GM18511 (cell line): ENCODE measurements around the gene TAF7.
"Not testable (repeated sequence)": the region's sequence is repeated elsewhere in the genome, so short reads cannot be mapped to it uniquely, and the experiment has no call there.

ENCODE experiments used
- ATAC-seq: cut with Tn5 transposase; IDR thresholded peaks from one replicate; pipeline ENCODE4 v1.9.1; 2021; ENCODE audit warnings: mild to moderate bottlenecking, moderate library complexity; ENCODE audit not compliant: unreplicated experiment

The TAF7 gene, protein sequence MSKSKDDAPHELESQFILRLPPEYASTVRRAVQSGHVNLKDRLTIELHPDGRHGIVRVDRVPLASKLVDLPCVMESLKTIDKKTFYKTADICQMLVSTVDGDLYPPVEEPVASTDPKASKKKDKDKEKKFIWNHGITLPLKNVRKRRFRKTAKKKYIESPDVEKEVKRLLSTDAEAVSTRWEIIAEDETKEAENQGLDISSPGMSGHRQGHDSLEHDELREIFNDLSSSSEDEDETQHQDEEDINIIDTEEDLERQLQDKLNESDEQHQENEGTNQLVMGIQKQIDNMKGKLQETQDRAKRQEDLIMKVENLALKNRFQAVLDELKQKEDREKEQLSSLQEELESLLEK

DNA sequence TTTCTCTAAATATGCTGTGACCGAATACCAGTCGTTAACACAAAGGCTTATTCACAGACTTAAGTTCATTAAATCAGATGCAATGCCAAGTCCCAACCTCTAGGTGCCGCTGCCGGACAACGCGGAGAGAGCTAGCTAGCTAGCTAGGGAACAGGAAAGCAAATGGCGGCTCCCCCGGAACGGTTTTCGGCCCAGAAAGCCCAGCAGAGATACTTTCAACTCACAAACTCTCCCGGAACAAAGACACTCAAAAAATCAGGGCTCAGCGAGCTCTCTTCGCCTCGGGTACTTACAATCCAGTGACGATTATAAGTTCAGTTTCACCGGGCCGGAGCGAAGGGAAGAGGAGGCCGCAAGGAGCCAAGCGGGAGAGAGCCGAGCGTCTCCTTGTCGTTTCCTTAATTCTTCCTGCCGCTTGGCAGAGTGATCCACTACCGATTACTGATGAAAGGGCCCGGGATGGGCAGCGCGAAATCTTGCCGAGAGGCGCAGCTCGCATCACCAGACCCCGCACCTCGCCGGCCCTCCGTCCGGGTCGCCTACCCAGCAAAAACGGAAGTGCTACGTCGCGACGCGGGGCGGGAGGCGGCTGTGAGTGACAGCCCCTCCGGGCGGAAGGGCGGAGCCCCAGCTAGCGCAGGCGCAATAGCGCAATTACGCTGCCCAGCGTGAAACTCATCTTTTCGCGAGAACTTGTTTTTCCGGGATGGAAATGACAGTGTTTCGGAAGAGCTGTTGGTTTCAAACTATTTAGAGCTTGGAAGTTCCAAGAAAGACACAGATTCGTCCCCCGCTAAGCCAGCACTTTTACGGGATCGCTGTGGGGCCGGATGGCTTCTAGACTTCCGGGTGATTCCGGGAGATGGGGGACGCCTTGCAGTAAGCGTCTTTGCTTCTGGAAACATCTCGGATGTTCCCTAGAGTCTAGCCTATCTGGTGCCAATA lies at the start of gene TAF7:
Gene TAF7, minus strand, starts transcription at position 560 of the 945 bp plus-strand sequence. CDS start 740 bp downstream, outside the sequence.
- peak; percentile 96 for ATAC-seq

DNA sequence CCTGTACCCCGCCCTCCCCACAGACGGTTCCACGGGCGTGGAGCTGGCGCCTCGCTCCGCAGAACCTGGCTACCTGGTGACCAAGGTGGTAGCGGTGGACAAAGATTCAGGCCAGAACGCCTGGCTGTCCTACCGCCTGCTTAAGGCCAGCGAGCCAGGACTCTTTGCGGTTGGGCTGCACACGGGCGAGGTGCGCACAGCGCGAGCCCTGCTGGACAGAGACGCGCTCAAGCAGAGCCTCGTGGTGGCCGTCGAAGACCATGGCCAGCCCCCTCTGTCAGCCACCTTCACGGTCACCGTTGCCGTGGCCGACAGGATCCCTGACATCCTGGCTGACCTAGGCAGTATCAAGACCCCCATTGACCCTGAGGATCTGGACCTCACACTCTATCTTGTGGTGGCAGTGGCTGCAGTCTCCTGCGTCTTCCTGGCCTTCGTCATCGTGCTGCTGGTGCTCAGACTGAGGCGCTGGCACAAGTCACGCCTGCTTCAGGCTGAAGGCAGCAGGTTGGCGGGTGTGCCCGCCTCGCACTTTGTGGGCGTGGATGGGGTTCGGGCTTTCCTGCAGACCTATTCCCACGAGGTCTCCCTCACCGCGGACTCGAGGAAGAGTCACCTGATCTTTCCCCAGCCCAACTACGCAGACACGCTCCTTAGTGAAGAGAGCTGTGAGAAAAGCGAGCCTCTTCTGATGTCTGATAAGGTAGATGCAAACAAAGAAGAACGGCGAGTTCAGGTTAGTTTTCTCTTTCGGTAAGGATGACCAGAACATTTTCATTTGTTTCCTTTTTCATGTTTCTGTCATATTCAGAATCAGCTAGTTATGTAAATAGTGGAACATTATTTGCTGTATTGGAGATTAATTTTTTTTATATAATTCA lies 45.7 kb upstream of the TAF7 start:
- ATAC-seq = no peak

DNA sequence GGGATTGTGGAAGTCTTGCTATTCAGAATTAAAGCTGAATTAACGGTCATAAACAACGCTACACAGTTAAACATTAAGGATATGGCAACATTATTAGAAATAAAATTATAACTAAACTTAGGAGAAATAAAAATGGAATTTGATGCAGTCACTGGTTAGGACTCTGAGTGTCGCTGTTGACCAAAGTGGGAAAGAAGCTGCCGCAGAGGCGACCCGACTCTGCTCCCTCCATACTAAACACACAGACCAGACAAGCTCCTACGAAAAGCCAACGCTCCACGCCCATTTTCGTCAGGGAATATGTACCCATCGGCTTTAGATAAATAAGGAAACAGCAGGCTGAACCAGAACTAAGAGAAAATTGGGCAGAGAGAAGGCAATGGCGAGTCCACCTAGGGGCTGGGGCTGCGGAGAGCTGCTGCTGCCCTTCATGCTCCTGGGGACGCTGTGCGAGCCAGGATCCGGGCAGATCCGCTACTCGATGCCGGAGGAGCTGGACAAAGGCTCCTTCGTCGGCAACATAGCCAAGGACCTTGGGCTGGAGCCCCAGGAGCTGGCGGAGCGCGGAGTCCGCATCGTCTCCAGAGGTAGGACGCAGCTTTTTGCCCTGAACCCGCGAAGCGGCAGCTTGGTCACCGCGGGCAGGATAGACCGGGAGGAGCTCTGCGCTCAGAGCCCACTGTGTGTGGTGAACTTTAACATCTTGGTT lies 43.5 kb upstream of the TAF7 start, which contains the start of gene PCDHGA5:
Gene PCDHGA5, plus strand, starts transcription at position 211 of the 709 bp plus-strand sequence. Its CDS starts 169 bp downstream, at position 380.
- no peak for ATAC-seq

DNA sequence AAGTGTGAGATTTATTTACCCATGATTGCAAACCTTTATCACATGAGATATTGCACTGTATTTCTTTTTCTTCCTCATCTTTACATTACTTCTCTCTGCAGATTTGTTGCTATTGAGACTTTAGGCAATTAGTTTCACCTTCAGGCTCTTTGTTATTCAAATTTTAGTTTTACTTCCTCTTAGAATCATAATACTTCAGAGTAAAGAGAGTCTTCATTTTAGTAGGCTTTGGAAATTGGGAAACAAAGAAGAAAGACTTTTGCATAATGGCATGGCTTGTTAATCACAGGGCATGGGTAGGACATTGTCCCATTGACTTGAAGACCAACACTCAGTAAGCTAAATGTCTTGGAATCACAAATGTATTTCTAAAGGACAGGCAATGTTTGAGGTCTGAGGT lies 42.1 kb upstream of the TAF7 start:
- ATAC-seq = no peak

DNA sequence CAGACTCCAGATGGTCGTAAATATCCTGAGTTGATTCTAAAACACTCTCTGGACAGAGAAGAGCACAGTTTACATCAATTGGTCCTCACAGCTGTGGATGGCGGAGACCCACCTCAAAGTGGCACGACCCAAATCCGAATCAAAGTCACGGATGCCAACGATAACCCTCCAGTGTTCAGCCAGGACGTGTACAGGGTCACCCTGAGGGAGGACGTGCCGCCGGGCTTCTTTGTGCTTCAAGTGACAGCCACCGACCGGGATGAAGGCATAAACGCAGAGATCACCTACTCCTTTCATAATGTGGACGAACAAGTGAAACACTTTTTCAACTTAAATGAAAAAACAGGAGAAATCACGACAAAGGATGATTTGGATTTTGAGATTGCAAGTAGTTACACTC lies 40.1 kb upstream of the TAF7 start:
- no peak for ATAC-seq

DNA sequence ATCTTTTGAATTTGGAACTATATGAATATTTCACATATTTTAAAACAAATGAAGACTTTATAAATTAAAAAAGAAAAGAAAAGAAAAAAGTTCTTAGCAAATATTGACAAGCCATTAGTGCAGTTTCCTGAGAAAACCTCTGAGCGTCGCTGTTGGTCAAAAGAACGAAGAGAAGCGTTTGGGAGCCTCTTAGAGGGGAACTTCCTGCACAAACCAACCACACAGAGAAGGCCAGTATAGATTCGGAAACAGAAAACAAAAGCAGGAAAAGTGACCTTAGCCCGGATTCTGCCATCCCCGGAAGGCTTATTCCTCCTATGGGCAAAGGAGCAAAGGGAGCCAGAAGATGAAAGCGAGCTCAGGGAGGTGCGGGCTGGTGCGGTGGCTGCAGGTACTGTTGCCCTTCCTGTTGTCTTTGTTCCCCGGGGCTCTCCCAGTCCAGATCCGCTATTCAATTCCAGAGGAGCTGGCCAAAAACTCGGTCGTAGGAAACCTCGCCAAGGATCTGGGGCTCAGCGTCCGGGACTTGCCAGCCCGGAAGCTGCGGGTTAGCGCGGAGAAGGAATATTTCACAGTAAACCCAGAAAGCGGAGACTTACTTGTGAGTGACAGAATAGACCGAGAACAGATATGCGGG lies 39.3 kb upstream of the TAF7 start, which contains the start of gene PCDHGB2:
Gene PCDHGB2, plus strand, starts transcription at position 205 of the 637 bp plus-strand sequence. Its CDS starts 142 bp downstream, at position 347.
- peak; percentile 91 for ATAC-seq

DNA sequence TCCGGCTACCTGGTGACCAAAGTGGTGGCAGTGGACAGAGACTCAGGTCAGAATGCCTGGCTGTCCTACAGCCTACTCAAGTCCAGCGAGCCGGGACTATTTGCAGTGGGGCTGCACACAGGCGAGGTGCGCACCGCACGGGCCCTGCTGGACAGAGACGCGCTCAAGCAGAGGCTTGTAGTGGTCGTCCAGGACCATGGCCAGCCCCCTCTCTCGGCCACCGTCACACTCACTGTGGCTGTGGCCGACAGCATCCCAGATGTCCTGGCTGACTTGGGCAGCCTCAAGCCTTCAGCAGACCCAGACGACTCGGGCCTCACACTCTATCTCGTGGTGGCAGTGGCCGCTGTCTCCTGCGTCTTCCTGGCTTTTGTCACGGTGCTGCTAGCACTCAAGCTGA lies 36.4 kb upstream of the TAF7 start:
- no peak for ATAC-seq

DNA sequence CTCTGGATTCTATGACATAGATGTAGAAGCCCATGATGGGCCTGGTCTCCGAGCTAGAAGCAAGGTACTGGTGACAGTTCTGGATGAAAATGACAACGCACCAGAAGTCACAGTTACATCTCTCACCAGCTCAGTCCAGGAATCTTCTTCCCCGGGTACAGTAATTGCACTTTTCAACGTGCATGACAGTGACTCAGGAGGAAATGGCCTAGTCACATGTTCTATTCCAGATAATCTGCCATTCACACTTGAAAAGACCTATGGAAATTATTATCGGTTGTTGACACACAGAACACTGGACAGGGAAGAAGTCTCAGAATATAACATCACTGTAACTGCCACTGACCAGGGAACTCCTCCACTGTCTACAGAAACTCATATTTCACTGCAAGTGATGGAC lies 35.5 kb upstream of the TAF7 start:
- no peak for ATAC-seq

DNA sequence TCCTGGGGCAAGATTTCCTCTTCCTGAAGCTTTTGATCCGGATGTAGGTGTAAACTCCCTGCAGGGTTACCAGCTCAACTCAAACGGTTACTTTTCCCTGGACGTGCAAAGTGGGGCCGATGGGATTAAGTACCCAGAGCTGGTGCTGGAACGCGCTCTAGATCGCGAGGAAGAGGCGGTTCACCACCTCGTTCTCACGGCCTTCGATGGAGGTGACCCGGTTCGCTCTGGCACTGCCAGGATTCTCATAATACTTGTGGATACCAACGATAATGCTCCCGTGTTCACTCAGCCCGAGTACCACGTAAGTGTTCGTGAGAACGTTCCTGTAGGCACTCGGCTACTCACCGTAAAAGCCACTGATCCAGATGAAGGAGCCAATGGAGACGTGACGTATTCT lies 35.1 kb upstream of the TAF7 start:
- no peak for ATAC-seq

DNA sequence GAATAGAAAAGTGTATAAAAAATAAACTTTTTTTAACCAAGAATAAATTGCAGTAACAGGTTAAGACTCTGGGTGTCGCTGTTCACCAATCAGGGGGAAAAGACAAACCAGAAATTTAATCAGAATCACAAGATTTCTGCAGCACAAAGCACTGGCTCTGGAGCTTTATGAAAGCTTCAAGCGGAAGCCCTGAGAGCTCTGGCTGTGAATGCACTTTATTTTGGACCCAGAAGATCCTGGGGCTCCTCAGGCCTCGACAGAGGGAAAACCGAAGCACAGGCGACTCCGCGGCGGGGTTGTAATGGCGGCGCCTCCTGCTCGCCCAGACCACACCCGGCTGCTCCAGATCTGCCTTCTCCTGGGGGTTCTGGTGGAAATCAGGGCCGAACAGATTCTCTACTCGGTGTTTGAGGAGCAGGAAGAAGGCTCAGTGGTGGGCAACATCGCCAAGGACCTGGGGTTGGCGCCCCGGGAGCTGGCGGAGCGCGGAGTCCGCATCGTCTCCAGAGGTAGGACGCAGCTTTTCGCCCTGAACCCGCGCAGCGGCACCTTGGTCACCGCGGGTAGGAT lies 34.4 kb upstream of the TAF7 start, which contains the start of gene PCDHGA4:
Gene PCDHGA4, plus strand, starts transcription at position 122 of the 570 bp plus-strand sequence. Its CDS starts 87 bp downstream, at position 209.
- no peak for ATAC-seq

DNA sequence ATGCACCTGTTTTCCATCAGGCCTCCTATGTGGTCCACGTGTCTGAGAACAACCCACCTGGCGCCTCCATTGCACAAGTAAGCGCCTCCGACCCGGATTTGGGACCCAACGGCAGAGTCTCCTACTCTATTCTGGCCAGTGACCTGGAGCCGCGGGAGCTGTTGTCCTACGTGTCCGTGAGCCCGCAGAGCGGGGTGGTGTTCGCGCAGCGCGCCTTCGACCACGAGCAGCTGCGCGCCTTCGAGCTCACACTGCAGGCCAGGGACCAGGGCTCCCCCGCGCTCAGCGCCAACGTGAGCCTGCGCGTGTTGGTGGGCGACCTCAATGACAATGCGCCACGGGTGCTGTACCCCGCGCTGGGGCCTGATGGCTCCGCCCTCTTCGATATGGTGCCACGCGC lies 31.0 kb upstream of the TAF7 start:
- ATAC-seq = no peak

DNA sequence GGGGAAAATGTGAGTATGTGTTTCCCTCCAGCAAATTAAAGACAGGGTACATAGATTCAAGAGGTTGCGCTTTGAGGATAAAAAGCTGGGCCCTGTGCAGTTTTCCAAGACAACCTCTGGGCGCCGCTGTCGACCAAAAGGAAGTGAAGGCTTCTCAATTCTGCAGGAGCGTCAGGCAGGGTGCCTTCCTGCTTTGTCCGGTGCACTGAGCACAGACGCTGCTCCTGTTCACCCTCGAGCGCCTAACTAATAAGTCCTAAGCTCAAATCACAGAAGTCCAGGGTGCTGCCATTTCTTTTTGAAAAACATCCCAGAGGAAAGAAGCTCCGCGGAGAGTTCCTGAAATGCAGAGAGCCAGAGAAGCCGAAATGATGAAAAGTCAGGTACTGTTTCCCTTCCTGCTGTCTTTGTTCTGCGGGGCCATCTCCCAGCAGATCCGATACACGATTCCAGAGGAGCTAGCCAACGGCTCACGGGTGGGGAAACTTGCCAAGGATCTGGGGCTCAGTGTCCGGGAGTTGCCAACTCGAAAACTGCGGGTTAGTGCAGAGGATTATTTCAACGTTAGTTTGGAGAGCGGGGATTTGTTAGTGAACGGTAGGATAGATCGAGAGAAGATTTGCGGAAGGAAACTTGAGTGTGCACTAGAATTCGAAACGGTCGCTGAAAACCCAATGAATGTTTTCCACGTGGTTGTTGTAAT lies 29.5 kb upstream of the TAF7 start, which contains the start of gene PCDHGB1:
Gene PCDHGB1, plus strand, starts transcription at position 183 of the 703 bp plus-strand sequence. Its CDS starts 162 bp downstream, at position 345.
- peak; percentile 87 for ATAC-seq

DNA sequence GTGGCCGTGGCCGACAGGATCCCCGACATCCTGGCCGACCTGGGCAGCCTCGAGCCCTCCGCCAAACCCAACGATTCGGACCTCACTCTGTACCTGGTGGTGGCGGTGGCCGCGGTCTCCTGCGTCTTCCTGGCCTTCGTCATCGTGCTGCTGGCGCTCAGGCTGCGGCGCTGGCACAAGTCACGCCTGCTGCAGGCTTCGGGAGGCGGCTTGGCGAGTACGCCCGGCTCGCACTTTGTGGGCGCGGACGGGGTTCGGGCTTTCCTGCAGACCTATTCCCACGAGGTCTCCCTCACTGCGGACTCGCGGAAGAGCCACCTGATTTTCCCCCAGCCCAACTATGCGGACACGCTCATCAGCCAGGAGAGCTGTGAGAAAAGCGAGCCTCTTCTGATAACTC lies 25.4 kb upstream of the TAF7 start:
- not testable (repeated sequence) for ATAC-seq

DNA sequence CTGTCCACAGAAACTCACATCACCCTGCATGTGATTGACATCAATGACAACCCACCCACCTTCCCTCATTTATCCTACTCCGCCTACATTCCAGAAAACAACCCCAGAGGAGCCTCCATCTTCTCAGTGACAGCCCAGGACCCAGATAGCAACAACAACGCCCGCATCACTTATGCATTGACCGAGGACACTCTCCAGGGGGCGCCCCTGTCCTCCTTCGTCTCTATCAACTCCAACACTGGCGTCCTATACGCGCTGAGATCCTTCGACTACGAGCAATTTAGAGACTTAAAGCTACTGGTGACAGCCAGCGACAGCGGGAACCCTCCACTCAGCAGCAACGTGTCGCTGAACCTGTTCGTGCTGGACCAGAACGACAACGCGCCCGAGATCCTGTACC lies 24.7 kb upstream of the TAF7 start:
- ATAC-seq = no peak

DNA sequence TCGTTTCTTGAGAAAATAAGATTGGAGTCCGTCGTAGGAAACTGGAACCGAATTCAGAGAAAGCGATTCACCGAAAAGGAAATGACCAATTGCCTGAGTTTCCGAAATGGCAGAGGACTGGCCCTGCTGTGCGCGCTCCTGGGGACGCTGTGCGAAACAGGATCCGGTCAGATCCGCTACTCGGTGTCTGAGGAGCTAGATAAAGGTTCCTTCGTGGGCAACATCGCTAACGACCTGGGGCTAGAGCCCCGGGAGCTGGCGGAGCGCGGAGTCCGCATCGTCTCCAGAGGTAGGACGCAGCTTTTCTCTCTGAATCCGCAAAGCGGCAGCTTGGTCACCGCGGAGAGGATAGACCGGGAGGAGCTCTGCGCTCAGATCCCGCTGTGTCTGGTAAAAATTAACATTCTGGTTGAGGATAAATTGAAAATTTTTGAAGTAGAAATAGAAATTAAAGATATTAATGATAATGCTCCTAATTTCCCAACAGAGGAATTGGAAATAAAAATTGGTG lies 23.4 kb upstream of the TAF7 start:
- no peak for ATAC-seq

DNA sequence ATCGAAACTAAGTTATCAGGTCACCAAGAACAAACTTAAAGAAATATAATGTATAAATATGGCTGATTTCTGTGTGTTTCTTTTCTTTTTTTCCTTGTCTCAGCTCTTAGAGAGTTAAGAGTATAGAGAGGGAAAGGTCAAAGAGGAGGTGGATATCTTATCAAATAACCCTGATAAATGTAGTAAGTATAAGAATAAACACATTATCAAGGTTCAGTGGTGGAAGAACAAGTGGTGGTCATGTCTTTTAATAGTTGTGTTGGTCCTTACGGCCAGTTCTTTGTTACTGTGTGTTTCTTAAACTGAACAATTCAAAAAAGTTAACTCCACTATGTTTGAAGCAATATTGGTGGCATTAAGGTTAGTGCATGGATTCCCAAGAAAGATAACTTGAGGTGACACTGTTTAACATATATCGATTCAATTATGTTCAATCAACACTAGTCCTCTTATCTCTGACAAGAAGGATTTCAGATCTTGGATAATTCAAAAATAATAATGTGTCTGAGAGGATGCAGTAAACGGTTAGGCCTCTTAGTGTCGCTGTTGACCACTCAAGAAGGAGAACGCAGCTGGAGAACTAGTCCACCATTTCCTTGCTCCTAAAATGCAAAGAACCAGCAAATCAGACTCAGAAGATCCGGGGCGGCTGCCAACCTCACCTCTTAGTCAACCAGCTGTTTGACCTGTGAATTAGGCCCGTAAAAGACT lies 22.8 kb upstream of the TAF7 start, which contains the start of gene PCDHGA3:
Gene PCDHGA3, plus strand, starts transcription at position 588 of the 711 bp plus-strand sequence. CDS start 205 bp downstream, outside the sequence.
- ATAC-seq = no peak

DNA sequence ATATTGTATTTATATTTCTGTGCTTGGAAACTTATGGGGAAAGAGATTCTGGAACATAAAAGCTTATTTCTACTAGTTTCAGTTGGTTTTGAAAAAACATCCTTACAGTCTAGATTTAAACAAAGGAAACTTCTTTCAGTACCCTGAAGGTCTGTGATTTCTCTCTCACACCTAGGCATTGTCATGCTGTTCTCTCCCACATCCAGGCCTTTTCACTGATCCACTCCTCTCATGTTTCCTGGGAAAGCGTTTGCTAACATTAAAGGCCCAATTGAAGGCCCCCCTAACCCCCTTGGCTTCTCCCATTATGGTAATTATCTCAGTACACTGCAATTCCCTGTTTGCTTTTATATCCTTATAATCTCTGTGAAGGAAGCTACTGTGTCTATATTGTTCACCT lies 22.2 kb upstream of the TAF7 start:
- no peak for ATAC-seq
